Prostate gland (tissue), 2 donors: Measurements from ENCODE around the gene RTN4RL1. TPM values are rescaled to one million over a fixed set of nuclear protein-coding genes. Genes with fewer than 3 reads are reported as not detected.

Experiments
- DNase-seq: peaks from one replicate; pipeline ENCODE4 v3.0.0-alpha.2; 2019; ENCODE audit warnings: low spot score
- H3K27ac ChIP-seq, 2 donors: fragments of 200-600 bp; sonication (generic); 2 replicates each; pipeline ENCODE4 v1.5.1; 2017 to 2019
- H3K27me3 ChIP-seq: fragments of 200-600 bp; sonication (generic); replicated peaks from 2 replicates; pipeline ENCODE4 v1.5.1; 2019; ENCODE audit not compliant: insufficient read depth
- H3K36me3 ChIP-seq, 2 donors: fragments of 200-600 bp; sonication (generic); 1 replicate in 1 of 2; 2 replicates in 1 of 2; pipeline versions ENCODE4 v1.5.1 to v1.8.1; 2017 to 2019
- H3K4me1 ChIP-seq: fragments of 200-600 bp; sonication (generic); replicated peaks from 2 replicates; pipeline ENCODE4 v1.5.1; 2019
- H3K4me3 ChIP-seq, 2 donors: fragments of 200-600 bp; sonication (generic); 2 replicates each; pipeline ENCODE4 v1.5.1; 2017 to 2019
- H3K9me3 ChIP-seq: fragments of 200-600 bp; sonication (generic); 2 replicates; pipeline ENCODE4 v1.5.1; 2017
- CTCF ChIP-seq, 4 experiments: fragments of 200-600 bp in 2 of 4; fragments of 450-650 bp in 2 of 4; sonication (generic) in 2 of 4; IDR thresholded peaks; 1 replicate in 3 of 4; 2 replicates in 1 of 4; pipeline ENCODE4 v1.5.1; 2016 to 2019; ENCODE audit warnings: antibody characterized with exemption in 4 of 4, mild to moderate bottlenecking in 2 of 4, moderate library complexity in 2 of 4
- POLR2A ChIP-seq: fragments of 450-650 bp; IDR thresholded peaks from one replicate; pipeline ENCODE4 v1.6.1; 2016; ENCODE audit warnings: antibody characterized with exemption, mild to moderate bottlenecking
- POLR2AphosphoS5 ChIP-seq: sonication (generic); formaldehyde crosslinking; IDR thresholded peaks from one replicate; pipeline ENCODE4 v1.6.1; 2017; ENCODE audit warnings: antibody characterized with exemption
- WGBS: methylation state at CpG from one replicate; pipeline ENCODE4 v1.1.5; 2018; 5-methylcytosine and 5-hydroxymethylcytosine counted together
- intact Hi-C: fragments of 100-400 bp; cut with DNase I; formaldehyde crosslinking; loops from one replicate; pipeline ENCODE4 v1.14.2; 2022
- total RNA-seq, 2 donors: library from RNA; depleted of rRNA; stranded (reverse); fragments of >200 nt; gene quantifications; one replicate each; pipeline ENCODE4 v1.1.0, GENCODE V29; 2016

RTN4RL1 gene
- total RNA-seq, 2 donors from 2014 or later: 8.3 to 21.5 TPM

DNA sequence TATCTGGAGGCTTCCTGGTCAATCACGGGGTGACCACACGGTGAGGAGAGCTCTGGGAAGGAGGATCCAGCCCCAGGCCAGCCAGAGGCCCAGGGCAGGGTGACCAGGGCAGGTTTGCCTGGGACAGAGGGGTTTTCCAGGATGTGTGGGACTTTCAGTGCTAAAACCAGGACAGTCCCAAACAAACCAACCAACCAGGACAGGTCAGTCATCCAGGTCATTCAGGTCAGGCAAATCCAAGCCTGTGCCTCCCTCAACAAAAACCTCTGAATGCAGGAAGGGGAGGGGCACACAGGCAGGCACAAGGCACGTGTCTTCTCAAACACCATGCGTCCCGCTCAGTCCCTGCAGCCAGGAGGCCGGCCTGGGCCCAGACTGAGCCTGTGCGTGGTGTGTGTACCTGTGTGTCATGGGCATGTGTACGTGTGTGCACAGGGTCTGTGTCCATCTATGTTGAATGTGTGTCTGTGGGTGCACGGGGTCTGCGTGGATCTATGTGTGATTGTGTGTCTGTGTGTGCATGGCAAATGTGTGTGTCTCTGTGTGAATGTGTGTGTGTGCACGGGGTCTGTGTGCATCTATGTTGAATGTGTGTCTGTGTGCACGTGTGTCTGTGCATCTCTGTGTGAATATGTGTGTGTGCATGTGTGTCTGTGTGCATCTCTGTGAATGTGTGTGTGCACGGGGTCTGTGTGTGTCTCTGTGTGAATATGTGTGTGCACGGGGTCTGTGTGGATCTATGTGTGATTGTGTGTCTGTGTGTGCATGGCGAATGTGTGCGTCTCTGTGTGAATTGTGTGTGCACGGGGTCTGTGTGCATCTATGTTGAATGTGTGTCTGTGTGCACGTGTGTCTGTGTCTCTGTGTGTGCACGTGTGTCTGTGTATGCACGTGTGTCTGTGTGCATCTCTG is 78.9 kb downstream of the RTN4RL1 start:
- WGBS: 79% methylated on average over 20 of the region's 20 CpGs
- Histone ChIP-seq H3K27ac (no peak overlapping the region), H3K9me3 (no peaks in the 10 kb centered on the region)

DNA sequence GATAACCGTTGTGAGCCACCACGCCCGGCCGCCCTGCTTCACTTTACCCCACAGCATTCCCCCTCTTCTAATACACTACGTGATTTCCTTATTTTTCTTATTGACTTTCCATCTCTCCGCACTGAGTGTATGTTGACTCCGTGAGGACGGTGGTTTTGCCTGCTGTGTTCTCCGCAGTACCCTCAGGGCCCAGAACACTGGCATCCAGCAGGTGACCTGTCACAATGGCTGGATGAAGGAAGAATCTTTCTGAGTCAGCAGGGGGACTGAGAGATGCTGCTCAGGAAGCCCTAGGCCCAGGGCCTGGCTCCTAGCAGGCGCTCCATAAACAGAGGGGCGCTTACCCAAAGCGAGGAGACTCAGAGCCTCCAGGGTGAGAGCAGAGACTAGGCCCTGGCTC is 79.5 kb downstream of the RTN4RL1 start:
- no peaks in the 10 kb centered on the region for H3K4me1 ChIP-seq
- intact Hi-C loops: no loop called here
- H3K36me3 ChIP-seq: no peaks in the 10 kb centered on the region
- no peaks in the 10 kb centered on the region for H3K9me3 ChIP-seq
- no peak for DNase-seq
- 85% methylated on average over 12 of the region's 12 CpGs for WGBS
- H3K27ac ChIP-seq: no peak overlapping the region
- H3K4me3 ChIP-seq: no peak overlapping the region
- H3K27me3 ChIP-seq: no peaks in the 10 kb centered on the region
- TF ChIP-seq CTCF (IDR thresholded peaks at IDR 0.05): no peak

More for the DNA sequence above, 78.9 kb downstream of the RTN4RL1 start:
- no peaks in the 10 kb centered on the region for H3K36me3 ChIP-seq
- H3K27me3 ChIP-seq: no peaks in the 10 kb centered on the region
- intact Hi-C loops: no loop called here
- H3K4me3 ChIP-seq: no peak overlapping the region
- no peaks in the 10 kb centered on the region for H3K4me1 ChIP-seq
- TF ChIP-seq POLR2AphosphoS5 (no peak), CTCF (IDR thresholded peaks at IDR 0.05) (no peak), POLR2A (no peak)
- no peak for DNase-seq

DNA sequence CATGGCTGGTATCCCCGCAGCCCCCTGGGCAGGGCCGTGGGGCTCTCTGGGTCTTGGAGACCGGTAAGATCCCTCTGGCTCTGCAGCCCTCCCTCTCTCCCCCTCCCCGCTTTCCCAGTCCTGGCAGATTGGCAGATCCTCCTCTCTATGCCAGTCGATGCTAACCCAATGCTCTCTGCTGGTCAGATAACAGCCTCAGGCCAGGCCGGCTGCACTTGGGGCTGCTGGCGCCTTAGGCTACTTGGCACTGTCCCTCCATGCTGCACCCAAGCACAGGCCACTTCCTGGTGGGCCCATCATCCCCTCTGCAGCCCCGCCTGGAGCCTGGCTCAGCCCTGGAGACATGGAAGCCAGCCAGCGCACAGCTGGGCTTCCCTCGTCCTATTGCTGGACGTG is 81.7 kb downstream of the RTN4RL1 start:
- intact Hi-C loops: no loop called here
- Histone ChIP-seq H3K36me3 (no peaks in the 10 kb centered on the region), H3K4me1 (no peaks in the 10 kb centered on the region), H3K27me3 (no peaks in the 10 kb centered on the region), H3K27ac (no peak overlapping the region), H3K4me3 (no peak overlapping the region), H3K9me3 (no peaks in the 10 kb centered on the region)
- TF ChIP-seq CTCF (IDR thresholded peaks at IDR 0.05): no peak
- TF ChIP-seq POLR2AphosphoS5: no peak
- no peak for TF ChIP-seq POLR2A
- DNase-seq: no peak
- whole genome bisulfite sequencing: 76% methylated on average over 11 of the region's 11 CpGs

- H3K36me3 ChIP-seq: no peaks in the 10 kb centered on the region
- H3K4me3 ChIP-seq: no peak overlapping the region
- DNase-seq: no peak
- no peaks in the 10 kb centered on the region for H3K4me1 ChIP-seq
- WGBS: 92% methylated on average over 19 of the region's 21 CpGs
- H3K27me3 ChIP-seq: no peaks in the 10 kb centered on the region
- H3K9me3 ChIP-seq: no peaks in the 10 kb centered on the region
- TF ChIP-seq POLR2AphosphoS5: no peak
- no peak for TF ChIP-seq CTCF (IDR thresholded peaks at IDR 0.05)
- TF ChIP-seq POLR2A: no peak
- no peak overlapping the region for H3K27ac ChIP-seq
- intact Hi-C loops: no loop called here
These were observed 82.3 kb downstream of the RTN4RL1 start for GRCh38 chr17:1942666-1943435.
